H1 (cell line): Measurements from ENCODE around the gene FGFRL1. TPM values are rescaled to one million over a fixed set of nuclear protein-coding genes. Genes with fewer than 3 reads are reported as not detected.
A peak's percentile ranks its signal among the peaks of the same experiment; 100 is the strongest.

Experiments
- CTCF ChIA-PET: fragments of 300-600 bp; sonication (Branson Sonifier 250); formaldehyde crosslinking; loops from one replicate; lab custom pipeline; 2021; ENCODE audit not compliant: partially characterized antibody; lab: Charles Lee
- POLR2A ChIA-PET: fragments of 300-600 bp; sonication (Branson Sonifier 250); formaldehyde crosslinking; loops from one replicate; lab custom pipeline; 2021; ENCODE audit warnings: inconsistent platforms; ENCODE audit not compliant: partially characterized antibody; lab: Charles Lee
- DNase-seq, 2 experiments: peaks; one replicate each; pipeline versions ENCODE4 v3.0.0 to v3.0.0-alpha.2; 2010 to 2022; ENCODE audit warnings: low spot score in 2 of 2, low read depth in 1 of 2, mixed read lengths in 1 of 2
- FAIRE-seq: peaks from 2 replicates; lab custom pipeline; 2011; peaks lifted over from hg19 to GRCh38; lab: Jason Lieb, UNC
- H2AFZ ChIP-seq: 2 replicates; pipeline ENCODE4 v1.8.1; 2012; ENCODE audit warnings: low read length, inconsistent platforms
- H2AK5ac ChIP-seq: 2 replicates; pipeline ENCODE4 v1.6.1; 2013; ENCODE audit warnings: low read depth, low read length
- H2BK120ac ChIP-seq: replicated peaks from 2 replicates; pipeline ENCODE3; 2013; ENCODE audit warnings: low read depth, low read length, inconsistent platforms
- H2BK12ac ChIP-seq: 2 replicates; pipeline ENCODE4 v1.6.1; 2013; ENCODE audit warnings: low read depth, low read length
- H2BK15ac ChIP-seq: 2 replicates; pipeline ENCODE4 v1.6.1; 2013; ENCODE audit warnings: low read length
- H2BK20ac ChIP-seq: 2 replicates; pipeline ENCODE4 v1.6.1; 2013; ENCODE audit warnings: low read length
- H2BK5ac ChIP-seq: 2 replicates; pipeline ENCODE4 v1.6.1; 2013; ENCODE audit warnings: low read depth, low read length
- H3K14ac ChIP-seq: 2 replicates; pipeline ENCODE4 v1.6.1; 2013; ENCODE audit warnings: inconsistent platforms; ENCODE audit not compliant: insufficient read length
- H3K18ac ChIP-seq: 2 replicates; pipeline ENCODE4 v1.6.1; 2013; ENCODE audit warnings: low read length; ENCODE audit errors: extremely low read depth
- H3K23ac ChIP-seq: 2 replicates; pipeline ENCODE4 v1.6.1; 2013; ENCODE audit warnings: inconsistent platforms; ENCODE audit not compliant: insufficient read length
- H3K23me2 ChIP-seq: 2 replicates; pipeline ENCODE4 v1.6.1; 2013; ENCODE audit warnings: low read depth, low read length
- H3K27ac ChIP-seq: 2 replicates; pipeline ENCODE4 v1.6.1; 2011; ENCODE audit warnings: low read depth, low read length, inconsistent platforms
- H3K27me3 ChIP-seq, 4 experiments: replicated peaks in 1 of 4; 1 replicate in 1 of 4; 2 replicates in 3 of 4; pipeline versions ENCODE4 v1.6.1 to v1.8.1; 2011 to 2013; ENCODE audit warnings: low read length in 3 of 4, mild to moderate bottlenecking in 3 of 4, inconsistent platforms in 2 of 4, mixed read lengths in 2 of 4, moderate library complexity in 1 of 4; ENCODE audit not compliant: control insufficient read depth in 3 of 4, insufficient read depth in 3 of 4; ENCODE audit errors: extremely low read depth in 1 of 4
- H3K36me3 ChIP-seq, 4 experiments: 2 replicates each; pipeline versions ENCODE4 v1.6.1 to v1.8.1; 2011 to 2013; ENCODE audit warnings: mild to moderate bottlenecking in 4 of 4, low read length in 3 of 4, moderate library complexity in 2 of 4, control low read depth in 1 of 4, inconsistent platforms in 1 of 4; ENCODE audit not compliant: insufficient read depth in 4 of 4, control insufficient read depth in 2 of 4
- H3K4ac ChIP-seq: replicated peaks from 2 replicates; pipeline ENCODE3; 2013; ENCODE audit warnings: low read length, low read depth, mixed read lengths, inconsistent platforms; ENCODE audit not compliant: insufficient read length
- H3K4me1 ChIP-seq, 4 experiments: replicated peaks in 1 of 4; 1 replicate in 1 of 4; 2 replicates in 3 of 4; pipeline versions ENCODE4 v1.6.1 to v1.8.1; 2011 to 2013; ENCODE audit warnings: low read length in 3 of 4, inconsistent platforms in 2 of 4, mixed read lengths in 1 of 4; ENCODE audit not compliant: insufficient read depth in 4 of 4, control insufficient read depth in 3 of 4
- H3K4me2 ChIP-seq, 2 experiments: 2 replicates each; pipeline versions ENCODE4 v1.6.1 to v1.8.1; 2011 to 2013; ENCODE audit warnings: low read depth in 2 of 2, low read length in 2 of 2, control low read depth in 1 of 2, inconsistent platforms in 1 of 2, mild to moderate bottlenecking in 1 of 2; ENCODE audit not compliant: insufficient read depth in 1 of 2
- H3K4me3 ChIP-seq, 4 experiments: fragments of 200-600, 300-600 bp in 1 of 4; sonication (generic), shearing (Covaris generic), sonication (Bioruptor Twin) in 1 of 4; 2 replicates each; pipeline versions ENCODE4 v1.5.1 to v1.8.1; 2011 to 2016; ENCODE audit warnings: low read length in 4 of 4, low read depth in 3 of 4, control low read depth in 2 of 4, inconsistent platforms in 2 of 4, mild to moderate bottlenecking in 2 of 4, mixed read lengths in 1 of 4, moderate library complexity in 1 of 4; ENCODE audit not compliant: insufficient read depth in 2 of 4; ENCODE audit errors: extremely low read depth in 1 of 4
- H3K56ac ChIP-seq: replicated peaks from 2 replicates; pipeline ENCODE3; 2013; ENCODE audit warnings: low read depth, mild to moderate bottlenecking, mixed read lengths, low read length, inconsistent platforms; ENCODE audit not compliant: insufficient read length
- H3K79me1 ChIP-seq: 2 replicates; pipeline ENCODE4 v1.6.1; 2013; ENCODE audit warnings: low read depth, low read length, control low read depth
- H3K79me2 ChIP-seq, 2 experiments: 2 replicates each; pipeline versions ENCODE4 v1.6.1 to v1.8.1; 2012 to 2013; ENCODE audit warnings: low read length in 2 of 2, mild to moderate bottlenecking in 2 of 2, inconsistent platforms in 1 of 2; ENCODE audit not compliant: insufficient read depth in 2 of 2, control insufficient read depth in 1 of 2
- H3K9ac ChIP-seq, 4 experiments: replicated peaks in 1 of 4; 1 replicate in 1 of 4; 2 replicates in 3 of 4; pipeline versions ENCODE4 v1.6.1 to v1.8.1; 2011 to 2013; ENCODE audit warnings: low read depth in 3 of 4, low read length in 3 of 4, control low read depth in 2 of 4, mild to moderate bottlenecking in 2 of 4, moderate library complexity in 2 of 4, inconsistent platforms in 1 of 4; ENCODE audit errors: extremely low read depth in 1 of 4
- H3K9me3 ChIP-seq, 2 experiments: 2 replicates each; pipeline versions ENCODE4 v1.6.1 to v1.8.1; 2012 to 2013; ENCODE audit warnings: mild to moderate bottlenecking in 2 of 2, moderate library complexity in 2 of 2, control low read depth in 1 of 2, inconsistent platforms in 1 of 2, low read depth in 1 of 2, low read length in 1 of 2, mixed read lengths in 1 of 2; ENCODE audit not compliant: insufficient read depth in 2 of 2
- H4K20me1 ChIP-seq, 2 experiments: replicated peaks in 1 of 2; 2 replicates each; pipeline versions ENCODE3 to v1.8.1; 2011 to 2013; ENCODE audit warnings: inconsistent platforms in 2 of 2, low read length in 2 of 2, mild to moderate bottlenecking in 1 of 2; ENCODE audit not compliant: insufficient read depth in 2 of 2, control insufficient read depth in 1 of 2
- H4K5ac ChIP-seq: 2 replicates; pipeline ENCODE4 v1.6.1; 2013; ENCODE audit warnings: low read length, low read depth, mixed read lengths, inconsistent platforms; ENCODE audit not compliant: insufficient read length
- H4K8ac ChIP-seq: 2 replicates; pipeline ENCODE4 v1.8.0; 2013; ENCODE audit warnings: mild to moderate bottlenecking, moderate library complexity, low read length, inconsistent platforms; ENCODE audit not compliant: insufficient read depth; ENCODE audit errors: extremely low read depth
- H4K91ac ChIP-seq: replicated peaks from 2 replicates; pipeline ENCODE3; 2013; ENCODE audit warnings: low read length, mixed read lengths, inconsistent platforms; ENCODE audit not compliant: insufficient read length
- NRF1 ChIP-seq: IDR thresholded peaks from 2 replicates; pipeline ENCODE4 v1.6.1; 2011; ENCODE audit warnings: mild to moderate bottlenecking, low read depth, low read length, improper control_type of control experiment
- RAD21 ChIP-seq, 2 experiments: IDR thresholded peaks in 1 of 2; conservative IDR thresholded peaks in 1 of 2; 2 replicates each; pipeline ENCODE4 v1.6.1; 2011; ENCODE audit warnings: low read depth in 2 of 2, low read length in 2 of 2, improper control_type of control experiment in 1 of 2, inconsistent platforms in 1 of 2, mild to moderate bottlenecking in 1 of 2, moderate library complexity in 1 of 2
- SAP30 ChIP-seq: fragments of 300-600 bp; sonication (generic); IDR thresholded peaks from 2 replicates; pipeline ENCODE4 v1.7.1; 2012; ENCODE audit warnings: low read length, moderate library complexity, mild to moderate bottlenecking, inconsistent platforms; ENCODE audit not compliant: insufficient read depth, insufficient replicate concordance
- SUZ12 ChIP-seq: fragments of 200-600 bp; sonication (generic); IDR thresholded peaks from 2 replicates; pipeline ENCODE4 v1.6.1; 2012; ENCODE audit warnings: mild to moderate bottlenecking, inconsistent platforms, low read length, moderate library complexity, mixed read lengths
- WGBS, 2 experiments: shearing (Covaris generic) in 1 of 2; methylation state at CpG; one replicate each; pipeline versions ENCODE4 v1.1.6 to v1.1.7; 2013 to 2015; ENCODE audit warnings: low lambda C conversion rate in 2 of 2, mixed read lengths in 2 of 2, inconsistent platforms in 1 of 2, low coverage in 1 of 2, missing lambda C conversion rate in 1 of 2; ENCODE audit not compliant: insufficient replicate concordance in 2 of 2, insufficient coverage in 1 of 2, insufficient read length in 1 of 2; ENCODE audit errors: extremely low coverage in 1 of 2, missing lambda C conversion rate in 1 of 2; 5-methylcytosine and 5-hydroxymethylcytosine counted together
- polyA plus RNA-seq, 7 experiments: library from polyadenylated mRNA; depleted of rRNA in 3 of 7; stranded (reverse) in 5 of 7; unstranded in 2 of 7; fragments of >200 nt in 5 of 7; fragments of 200-250 nt in 2 of 7; gene quantifications; 1 replicate in 5 of 7; 2 replicates in 1 of 7; 4 replicates in 1 of 7; pipeline versions ENCODE4 v1.2.1 to v1.2.3, GENCODE V29; 2011 to 2013; ENCODE audit warnings: missing spikeins in 2 of 7, mixed read lengths in 2 of 7
- total RNA-seq: library from RNA; stranded (reverse); fragmentation: NEBNext Ultra II Directional; extraction: Animal tissue kit (Norgen Biotek cat#: 25700); gene quantifications from 2 replicates; pipeline ENCODE4 v1.2.1, GENCODE V29; 2021
- TF ChIP-seq, protein P1 (sequence below): IDR thresholded peaks from 2 replicates; pipeline ENCODE4 v1.6.1; 2012; ENCODE audit warnings: low read length, inconsistent platforms

FGFRL1 gene
- total and polyA plus RNA-seq, 2 of the 8 experiments (the other 6 are each of a cell fraction or from before 2014, with no cell fraction given), result 18.9 to 34.6 TPM

DNA sequence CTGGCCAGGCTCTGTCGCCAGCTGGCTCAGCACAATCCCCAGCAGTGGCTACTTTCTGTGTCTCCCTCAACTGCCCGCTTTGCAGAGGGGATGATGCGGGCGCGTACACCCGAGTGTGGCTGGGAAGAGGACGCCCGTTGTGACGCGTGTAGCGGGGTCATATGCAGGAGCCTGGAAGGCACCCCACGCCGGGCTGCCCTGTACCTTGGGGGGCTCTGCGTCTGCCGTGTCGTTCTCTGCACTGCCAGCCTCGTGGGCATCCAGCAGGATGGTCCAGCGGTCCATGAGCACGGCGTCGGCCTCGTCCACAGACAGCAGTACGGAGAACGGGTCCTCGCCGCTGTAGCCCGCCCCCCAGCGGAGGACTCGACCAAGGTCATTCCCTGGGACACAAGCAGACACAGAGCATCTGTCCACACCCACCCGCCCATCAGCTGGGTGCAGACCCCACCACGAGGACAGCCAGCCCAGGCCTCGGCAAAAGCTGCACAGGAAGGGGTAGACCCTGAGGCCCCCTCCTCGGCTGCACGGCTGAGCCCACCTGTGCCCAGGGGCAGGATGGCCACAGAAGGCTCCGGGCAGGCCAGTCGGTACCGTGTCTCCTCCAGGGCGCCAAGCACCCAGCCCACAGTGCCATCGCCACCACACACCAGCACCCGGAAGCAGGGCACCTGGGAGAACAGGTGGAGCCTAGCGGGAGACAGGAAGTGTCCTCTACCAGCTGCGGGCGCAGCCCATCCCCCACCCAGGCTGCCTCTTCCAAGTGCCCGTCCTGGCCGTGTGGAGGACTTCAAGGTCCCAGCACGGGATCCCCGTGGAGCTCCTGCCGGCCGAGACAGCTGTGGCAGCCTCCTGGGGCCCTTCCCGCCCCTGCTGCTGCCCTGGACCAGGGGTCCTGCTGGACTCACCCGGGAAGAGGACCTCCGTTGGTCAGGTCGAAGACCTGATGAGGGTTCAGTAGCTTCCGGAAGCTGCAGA is 48.9 kb upstream of the FGFRL1 start:
- Histone ChIP-seq H2BK5ac (no peak overlapping the region), H3K79me2 (no peaks in the 10 kb centered on the region), H3K79me1 (no peaks in the 10 kb centered on the region), H3K23ac (no peak overlapping the region), H2AFZ (no peak overlapping the region), H2AK5ac (no peak overlapping the region), H2BK20ac (no peak overlapping the region), H3K36me3 (no peaks in the 10 kb centered on the region), H4K5ac (no peak overlapping the region), H2BK15ac (no peak overlapping the region), H3K9me3 (no peaks in the 10 kb centered on the region), H4K8ac (no peak overlapping the region; the same call in 1 of the 2 replicates), H3K4me1 (no peaks in the 10 kb centered on the region; a peak in 2 of 7 replicates), H3K4me2 (no peak overlapping the region), H2BK120ac (no peak overlapping the region), H3K14ac (no peak overlapping the region), H3K23me2 (peaks cover 2% of the 10 kb centered on the region; the same call in 1 of the 2 replicates), H3K4ac (no peak overlapping the region), H2BK12ac (no peak overlapping the region), H3K56ac (no peak overlapping the region), H3K27me3 (peaks cover 1 to 4% (median 3%) of the 10 kb centered on the region in 4 experiments; a peak in 5 of 7 replicates), H3K9ac (no peak overlapping the region), H4K91ac (no peak overlapping the region), H4K20me1 (peaks cover 0 to 9% of the 10 kb centered on the region in 2 experiments), H3K4me3 (no peak overlapping the region), H3K18ac (no peak overlapping the region), H3K27ac (no peak overlapping the region)
- ChIA-PET CTCF (interaction anchor here (0.6 to 1.7 kb wide), 7 partner anchors 17 to 71 kb away, joined by 3 to 4 read pairs (median 3); partner anchors contain the start of genes IDUA and SLC26A1), POLR2A (interaction anchor here (1.0 to 1.4 kb wide), 2 partner anchors 13 to 29 kb away, joined by 3 to 4 read pairs; no protein-coding TSS in a partner anchor)
- DNase-seq, result no peak
- 91% methylated on average over 47 of the region's 54 CpGs; no CpG with 5 or more reads in 1 of the 2 experiments for WGBS, 2 experiments
- no peak for FAIRE-seq
- TF ChIP-seq RAD21 (IDR thresholded peaks at IDR 0.05 in 1 of 2, conservative IDR thresholded peaks at IDR 0.05 in 1 of 2; ENCODE audit: low read depth in 2 of 2, low read length in 2 of 2), result peak in 1 of 2 experiments; percentile 17; a peak in 2 of 4 replicates
- TF ChIP-seq SUZ12, result no peak
- TF ChIP-seq SAP30, result no peak
- no peak for TF ChIP-seq NRF1
- TF ChIP-seq, protein P1, sequence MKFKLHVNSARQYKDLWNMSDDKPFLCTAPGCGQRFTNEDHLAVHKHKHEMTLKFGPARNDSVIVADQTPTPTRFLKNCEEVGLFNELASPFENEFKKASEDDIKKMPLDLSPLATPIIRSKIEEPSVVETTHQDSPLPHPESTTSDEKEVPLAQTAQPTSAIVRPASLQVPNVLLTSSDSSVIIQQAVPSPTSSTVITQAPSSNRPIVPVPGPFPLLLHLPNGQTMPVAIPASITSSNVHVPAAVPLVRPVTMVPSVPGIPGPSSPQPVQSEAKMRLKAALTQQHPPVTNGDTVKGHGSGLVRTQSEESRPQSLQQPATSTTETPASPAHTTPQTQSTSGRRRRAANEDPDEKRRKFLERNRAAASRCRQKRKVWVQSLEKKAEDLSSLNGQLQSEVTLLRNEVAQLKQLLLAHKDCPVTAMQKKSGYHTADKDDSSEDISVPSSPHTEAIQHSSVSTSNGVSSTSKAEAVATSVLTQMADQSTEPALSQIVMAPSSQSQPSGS, result no peak
